ENCODE measurements around the gene CDCA8. TPM values are rescaled to one million over a fixed set of nuclear protein-coding genes. Genes with fewer than 3 reads are reported as not detected.

Gene CDCA8
- polyA plus RNA-seq, 1 donor (not counting 4 experiments of a cell fraction or from before 2014, with no cell fraction given), result 15.1 TPM

- Histone ChIP-seq H3K4me3 (ENCODE audit: control insufficient read depth in 2 of 3, extremely low read depth in 1 of 3, insufficient read depth in 2 of 3, low read depth in 1 of 3, low read length in 3 of 3) (no peak overlapping the region), H3K4me1 (ENCODE audit: control insufficient read depth, extremely low read depth, insufficient read depth, low read length) (peaks cover 12% of the 10 kb centered on the region), H3K4me2 (ENCODE audit: control insufficient read depth, extremely low read depth, insufficient read depth, low read depth, low read length) (no peak overlapping the region), H3K27me3 (ENCODE audit: control insufficient read depth, extremely low read depth, insufficient read depth, low read length) (peaks cover 29% of the 10 kb centered on the region), H3K9me1 (ENCODE audit: control insufficient read depth, extremely low read depth, insufficient read depth, low read length) (no peaks in the 10 kb centered on the region), H3K9ac (ENCODE audit: control insufficient read depth, extremely low read depth, insufficient read depth, low read length) (no peak overlapping the region), H4K20me1 (ENCODE audit: control insufficient read depth, extremely low read depth, insufficient read depth, low read length) (no peaks in the 10 kb centered on the region), H3K79me2 (ENCODE audit: control insufficient read depth, insufficient read depth, low read length) (no peaks in the 10 kb centered on the region), H3K36me3 (ENCODE audit: control insufficient read depth in 2 of 2, extremely low read depth in 1 of 2, insufficient read depth in 2 of 2, low read length in 2 of 2) (no peaks in the 10 kb centered on the region), H3K9me3 (ENCODE audit: control insufficient read depth, low read depth, low read length) (no peaks in the 10 kb centered on the region), H2AFZ (ENCODE audit: control insufficient read depth, low read length) (no peak overlapping the region), H3K27ac (ENCODE audit: control insufficient read depth, insufficient read depth, low read length) (no peak overlapping the region)
- FAIRE-seq, result no peak
- no peak for DNase-seq (ENCODE audit: low read depth, low spot score)
- no peak for TF ChIP-seq EZH2 (IDR thresholded peaks at IDR 0.05; ENCODE audit: low read length)
- TF ChIP-seq CTCF (optimal IDR thresholded peaks at IDR 0.05 in 1 of 3, IDR thresholded peaks at IDR 0.05 in 1 of 3, conservative IDR thresholded peaks at IDR 0.05 in 1 of 3; ENCODE audit: extremely low read depth in 1 of 3, insufficient read depth in 2 of 3, low read length in 3 of 3), result no peak
- dilution Hi-C loops (cut with MboI; ENCODE audit: extremely low pct_ligation_motif_present, low sequenced_read_pairs), result no loop called here
These were observed 30.7 kb downstream of the CDCA8 start for GRCh38 chr1:37723072-37723389.

GRCh38 chr1:37723390-37724078, 31.2 kb downstream of the CDCA8 start:
- Histone ChIP-seq H3K9ac (ENCODE audit: control insufficient read depth, extremely low read depth, insufficient read depth, low read length) (no peak overlapping the region), H3K9me3 (ENCODE audit: control insufficient read depth, low read depth, low read length) (no peaks in the 10 kb centered on the region), H3K79me2 (ENCODE audit: control insufficient read depth, insufficient read depth, low read length) (no peaks in the 10 kb centered on the region), H3K27ac (ENCODE audit: control insufficient read depth, insufficient read depth, low read length) (no peak overlapping the region), H3K4me3 (ENCODE audit: control insufficient read depth in 2 of 3, extremely low read depth in 1 of 3, insufficient read depth in 2 of 3, low read depth in 1 of 3, low read length in 3 of 3) (no peak overlapping the region), H3K36me3 (ENCODE audit: control insufficient read depth in 2 of 2, extremely low read depth in 1 of 2, insufficient read depth in 2 of 2, low read length in 2 of 2) (no peaks in the 10 kb centered on the region), H3K4me2 (ENCODE audit: control insufficient read depth, extremely low read depth, insufficient read depth, low read depth, low read length) (no peak overlapping the region), H2AFZ (ENCODE audit: control insufficient read depth, low read length) (no peak overlapping the region), H3K9me1 (ENCODE audit: control insufficient read depth, extremely low read depth, insufficient read depth, low read length) (no peaks in the 10 kb centered on the region), H3K4me1 (ENCODE audit: control insufficient read depth, extremely low read depth, insufficient read depth, low read length) (peaks cover 9% of the 10 kb centered on the region), H4K20me1 (ENCODE audit: control insufficient read depth, extremely low read depth, insufficient read depth, low read length) (no peaks in the 10 kb centered on the region), H3K27me3 (ENCODE audit: control insufficient read depth, extremely low read depth, insufficient read depth, low read length) (peaks cover 34% of the 10 kb centered on the region)
- no peak for DNase-seq (ENCODE audit: low read depth, low spot score)
- no peak for FAIRE-seq
- dilution Hi-C loops (cut with MboI; ENCODE audit: extremely low pct_ligation_motif_present, low sequenced_read_pairs), result no loop called here
- TF ChIP-seq CTCF (optimal IDR thresholded peaks at IDR 0.05 in 1 of 3, IDR thresholded peaks at IDR 0.05 in 1 of 3, conservative IDR thresholded peaks at IDR 0.05 in 1 of 3; ENCODE audit: extremely low read depth in 1 of 3, insufficient read depth in 2 of 3, low read length in 3 of 3) (no peak), EZH2 (IDR thresholded peaks at IDR 0.05; ENCODE audit: low read length) (no peak)

All from keratinocyte (primary cell).